ENCODE results near the gene NUDT8. TPM values are rescaled to one million over a fixed set of nuclear protein-coding genes. Genes with fewer than 3 reads are reported as not detected.

NUDT8 gene
- total RNA-seq, 4 donors from 2014 or later: 1.9 to 4.8 (median 3.5) TPM

GRCh38 chr11:67586568-67587250, 43.0 kb downstream of the NUDT8 start:
- Histone ChIP-seq H3K4me3 (no peak overlapping the region), H3K36me3 (peaks cover 5 to 49% (median 41%) of the 10 kb centered on the region in 4 donors), H3K27me3 (no peaks in the 10 kb centered on the region), H3K4me1 (peaks cover 13 to 36% (median 25%) of the 10 kb centered on the region in 4 donors), H3K9me3 (no peaks in the 10 kb centered on the region), H3K27ac (replicated peaks in 1 of 4) (no peak overlapping the region)
- WGBS: 81% methylated on average over 5 of the region's 5 CpGs
- DNase-seq (ENCODE audit: extremely low spot score): no peak
- intact Hi-C loops (cut with DNase I): no loop called here
- TF ChIP-seq POLR2A (IDR thresholded peaks at IDR 0.05; ENCODE audit: low read depth) (no peak), CTCF (IDR thresholded peaks at IDR 0.05) (no peak), EP300 (IDR thresholded peaks at IDR 0.05) (no peak), POLR2AphosphoS5 (IDR thresholded peaks at IDR 0.05) (no peak)

DNA sequence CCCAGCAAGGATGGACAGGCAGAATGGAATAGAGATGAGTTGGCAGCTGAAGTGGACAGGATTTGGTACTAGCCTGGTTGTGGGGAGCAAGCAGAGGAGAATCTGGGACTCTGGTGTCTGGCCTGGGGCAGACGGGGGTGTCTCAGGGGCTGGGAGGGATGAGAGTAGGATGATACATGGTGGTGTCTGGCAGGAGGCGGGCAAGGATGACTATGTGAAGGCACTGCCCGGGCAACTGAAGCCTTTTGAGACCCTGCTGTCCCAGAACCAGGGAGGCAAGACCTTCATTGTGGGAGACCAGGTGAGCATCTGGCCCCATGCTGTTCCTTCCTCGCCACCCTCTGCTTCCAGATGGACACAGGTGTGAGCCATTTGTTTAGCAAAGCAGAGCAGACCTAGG, 43.8 kb downstream of the NUDT8 start:
- Histone ChIP-seq H3K36me3 (peaks cover 5 to 49% (median 41%) of the 10 kb centered on the region in 4 donors), H3K9me3 (no peaks in the 10 kb centered on the region), H3K4me3 (no peak overlapping the region), H3K4me1 (peaks cover 13 to 36% (median 25%) of the 10 kb centered on the region in 4 donors), H3K27ac (replicated peaks in 1 of 4) (peak overlapping the region in 1 of 4 donors; percentile 36), H3K27me3 (no peaks in the 10 kb centered on the region)
- DNase-seq (ENCODE audit: extremely low spot score): no peak
- 83% methylated on average over 4 of the region's 4 CpGs for WGBS
- intact Hi-C loops (cut with DNase I): no loop called here
- no peak for TF ChIP-seq POLR2A (IDR thresholded peaks at IDR 0.05; ENCODE audit: low read depth)
- no peak for TF ChIP-seq POLR2AphosphoS5 (IDR thresholded peaks at IDR 0.05)
- TF ChIP-seq CTCF (IDR thresholded peaks at IDR 0.05): no peak
- TF ChIP-seq EP300 (IDR thresholded peaks at IDR 0.05): no peak

DNA sequence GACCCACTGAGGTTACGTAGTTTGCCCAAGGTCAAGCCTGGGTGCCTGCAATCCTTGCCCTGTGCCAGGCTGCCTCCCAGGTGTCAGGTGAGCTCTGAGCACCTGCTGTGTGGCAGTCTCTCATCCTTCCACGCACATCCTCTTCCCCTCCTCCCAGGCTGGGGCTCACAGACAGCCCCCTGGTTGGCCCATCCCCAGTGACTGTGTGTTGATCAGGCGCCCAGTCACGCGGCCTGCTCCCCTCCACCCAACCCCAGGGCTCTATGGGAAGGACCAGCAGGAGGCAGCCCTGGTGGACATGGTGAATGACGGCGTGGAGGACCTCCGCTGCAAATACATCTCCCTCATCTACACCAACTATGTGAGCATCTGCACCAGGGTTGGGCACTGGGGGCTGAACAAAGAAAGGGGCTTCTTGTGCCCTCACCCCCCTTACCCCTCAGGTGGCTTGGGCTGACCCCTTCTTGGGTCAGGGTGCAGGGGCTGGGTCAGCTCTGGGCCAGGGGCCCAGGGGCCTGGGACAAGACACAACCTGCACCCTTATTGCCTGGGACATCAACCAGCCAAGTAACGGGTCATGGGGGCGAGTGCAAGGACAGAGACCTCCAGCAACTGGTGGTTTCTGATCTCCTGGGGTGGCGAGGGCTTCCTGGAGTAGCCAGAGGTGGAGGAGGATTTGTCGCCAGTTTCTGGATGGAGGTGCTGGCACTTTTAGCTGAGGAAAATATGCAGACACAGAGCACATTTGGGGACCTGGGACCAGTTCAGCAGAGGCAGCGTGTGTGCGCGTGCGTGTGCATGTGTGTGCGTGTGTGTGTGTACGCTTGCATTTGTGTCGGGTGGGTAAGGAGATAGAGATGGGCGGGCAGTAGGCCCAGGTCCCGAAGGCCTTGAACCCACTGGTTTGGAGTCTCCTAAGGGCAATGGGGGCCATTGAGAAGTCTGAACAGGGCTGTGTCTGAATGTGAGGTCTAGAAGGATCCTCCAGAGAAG, 44.6 kb downstream of the NUDT8 start:
- H3K4me3 ChIP-seq: peak overlapping the region; percentile 76 to 98 (median 94)
- intact Hi-C loops (cut with DNase I): no loop called here

More for the DNA sequence above, 44.6 kb downstream of the NUDT8 start:
- Histone ChIP-seq H3K36me3 (peaks cover 5 to 49% (median 41%) of the 10 kb centered on the region in 4 donors), H3K4me1 (peaks cover 13 to 36% (median 25%) of the 10 kb centered on the region in 4 donors), H3K27me3 (no peaks in the 10 kb centered on the region), H3K9me3 (no peaks in the 10 kb centered on the region), H3K27ac (replicated peaks in 1 of 4) (peak overlapping the region; percentile 97 to 100 (median 98))
- TF ChIP-seq CTCF (IDR thresholded peaks at IDR 0.05): no peak
- TF ChIP-seq EP300 (IDR thresholded peaks at IDR 0.05): no peak
- DNase-seq (ENCODE audit: extremely low spot score): no peak
- WGBS: 92% methylated on average over 14 of the region's 21 CpGs

Data from esophagus muscularis mucosa (tissue), 4 donors.